Inflammatory macrophage treated with lipopolysaccharide for 4 hours (primary cell): ENCODE results near the gene CLMN.

Experiments used
- DNase-seq: peaks from one replicate; pipeline ENCODE4 v3.0.0-alpha.2; 2020

Gene CLMN, protein sequence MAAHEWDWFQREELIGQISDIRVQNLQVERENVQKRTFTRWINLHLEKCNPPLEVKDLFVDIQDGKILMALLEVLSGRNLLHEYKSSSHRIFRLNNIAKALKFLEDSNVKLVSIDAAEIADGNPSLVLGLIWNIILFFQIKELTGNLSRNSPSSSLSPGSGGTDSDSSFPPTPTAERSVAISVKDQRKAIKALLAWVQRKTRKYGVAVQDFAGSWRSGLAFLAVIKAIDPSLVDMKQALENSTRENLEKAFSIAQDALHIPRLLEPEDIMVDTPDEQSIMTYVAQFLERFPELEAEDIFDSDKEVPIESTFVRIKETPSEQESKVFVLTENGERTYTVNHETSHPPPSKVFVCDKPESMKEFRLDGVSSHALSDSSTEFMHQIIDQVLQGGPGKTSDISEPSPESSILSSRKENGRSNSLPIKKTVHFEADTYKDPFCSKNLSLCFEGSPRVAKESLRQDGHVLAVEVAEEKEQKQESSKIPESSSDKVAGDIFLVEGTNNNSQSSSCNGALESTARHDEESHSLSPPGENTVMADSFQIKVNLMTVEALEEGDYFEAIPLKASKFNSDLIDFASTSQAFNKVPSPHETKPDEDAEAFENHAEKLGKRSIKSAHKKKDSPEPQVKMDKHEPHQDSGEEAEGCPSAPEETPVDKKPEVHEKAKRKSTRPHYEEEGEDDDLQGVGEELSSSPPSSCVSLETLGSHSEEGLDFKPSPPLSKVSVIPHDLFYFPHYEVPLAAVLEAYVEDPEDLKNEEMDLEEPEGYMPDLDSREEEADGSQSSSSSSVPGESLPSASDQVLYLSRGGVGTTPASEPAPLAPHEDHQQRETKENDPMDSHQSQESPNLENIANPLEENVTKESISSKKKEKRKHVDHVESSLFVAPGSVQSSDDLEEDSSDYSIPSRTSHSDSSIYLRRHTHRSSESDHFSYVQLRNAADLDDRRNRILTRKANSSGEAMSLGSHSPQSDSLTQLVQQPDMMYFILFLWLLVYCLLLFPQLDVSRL

DNA sequence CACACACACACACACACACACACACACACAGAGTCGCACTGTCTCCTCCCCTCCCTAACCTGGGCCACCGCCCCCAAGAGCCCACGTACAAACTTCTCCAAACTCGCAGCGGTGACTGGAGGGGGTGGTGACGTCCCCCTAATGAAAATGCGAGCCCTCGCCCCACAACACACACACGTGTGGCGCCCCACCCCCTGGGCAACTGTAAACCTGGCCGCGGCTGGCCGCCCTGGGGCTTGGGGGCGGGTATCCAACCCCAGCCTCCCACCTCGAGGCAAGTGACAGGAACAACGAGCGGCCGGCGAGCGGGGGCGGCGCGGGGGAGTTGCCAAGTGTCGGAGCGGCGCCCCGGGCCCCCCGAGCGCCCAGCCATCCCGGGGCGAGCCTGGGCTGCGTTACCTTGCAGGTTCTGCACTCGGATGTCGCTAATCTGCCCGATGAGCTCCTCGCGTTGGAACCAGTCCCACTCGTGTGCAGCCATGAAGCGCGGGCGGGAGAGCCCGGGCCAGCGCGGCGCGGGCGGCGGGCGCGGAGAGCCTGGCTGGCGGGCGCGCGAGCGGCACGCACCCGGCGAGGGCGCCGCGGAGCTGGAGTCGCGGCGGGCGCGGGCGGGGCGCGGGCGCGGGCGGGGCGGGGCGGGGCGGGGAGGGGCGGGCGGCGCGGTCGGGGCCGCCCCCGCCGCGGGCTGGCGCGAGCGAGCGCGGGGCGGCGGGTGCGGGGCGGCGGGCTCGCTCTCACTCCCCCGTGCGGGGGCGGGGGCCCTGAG is at the start of gene CLMN:
Gene CLMN, minus strand, starts transcription at position 597 of the 766 bp plus-strand sequence. Its CDS starts 116 bp downstream, at position 481.
- peak; percentile 26 for DNase-seq

DNA sequence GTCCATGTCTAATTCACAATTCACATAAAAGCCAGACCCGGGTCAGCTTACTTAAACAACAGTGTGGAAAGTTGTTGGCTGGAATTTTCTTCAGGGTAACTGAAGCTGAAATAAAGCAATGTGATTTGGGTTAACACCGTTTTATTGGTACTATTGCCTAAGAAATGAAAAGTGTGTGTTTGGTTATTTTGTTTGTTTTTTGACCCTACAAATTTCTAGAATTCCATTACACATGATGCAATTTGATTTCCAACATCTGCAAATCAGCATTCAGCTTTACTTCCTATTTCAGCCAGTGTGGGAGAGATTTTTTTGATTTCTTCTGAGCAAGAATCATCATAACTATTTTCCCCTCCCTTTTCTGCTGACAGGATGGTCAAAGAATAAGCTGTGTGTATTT is 45.7 kb upstream of the CLMN start:
- DNase-seq: no peak

DNA sequence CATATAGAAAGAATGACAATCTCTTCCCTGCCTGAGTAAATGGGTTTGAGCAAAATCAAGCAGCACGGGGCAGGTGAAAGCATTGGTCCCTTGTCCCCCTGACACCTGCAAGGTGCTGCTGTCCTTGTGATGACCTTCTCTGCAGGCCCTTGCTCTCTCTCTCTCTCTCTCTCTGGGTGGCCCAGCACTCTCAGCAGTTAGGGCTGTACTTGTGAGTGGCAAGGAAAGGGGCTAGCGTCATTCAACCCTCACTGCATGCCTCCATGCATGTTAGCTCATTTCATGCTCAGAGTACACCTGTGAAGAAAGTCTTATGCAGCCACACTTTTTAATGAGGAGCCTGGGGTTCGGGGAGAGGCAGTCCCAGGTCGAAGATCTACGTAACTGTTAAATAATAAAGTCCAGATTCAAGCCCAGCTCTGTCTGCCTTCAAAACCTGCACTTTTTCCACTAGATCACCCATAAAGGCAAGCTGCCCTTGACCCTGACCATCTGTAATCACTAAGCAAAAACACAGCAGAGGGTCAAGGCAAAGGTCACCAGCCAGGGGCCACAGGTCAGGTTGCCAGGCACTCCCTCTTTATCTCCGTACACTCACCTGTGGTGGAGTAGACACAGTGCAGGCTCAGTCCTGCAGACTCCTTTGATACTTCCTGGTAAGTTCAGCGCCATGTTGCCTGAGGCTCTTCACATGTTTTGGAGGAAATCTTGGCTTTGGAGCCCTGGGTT is 44.9 kb upstream of the CLMN start:
- no peak for DNase-seq

DNA sequence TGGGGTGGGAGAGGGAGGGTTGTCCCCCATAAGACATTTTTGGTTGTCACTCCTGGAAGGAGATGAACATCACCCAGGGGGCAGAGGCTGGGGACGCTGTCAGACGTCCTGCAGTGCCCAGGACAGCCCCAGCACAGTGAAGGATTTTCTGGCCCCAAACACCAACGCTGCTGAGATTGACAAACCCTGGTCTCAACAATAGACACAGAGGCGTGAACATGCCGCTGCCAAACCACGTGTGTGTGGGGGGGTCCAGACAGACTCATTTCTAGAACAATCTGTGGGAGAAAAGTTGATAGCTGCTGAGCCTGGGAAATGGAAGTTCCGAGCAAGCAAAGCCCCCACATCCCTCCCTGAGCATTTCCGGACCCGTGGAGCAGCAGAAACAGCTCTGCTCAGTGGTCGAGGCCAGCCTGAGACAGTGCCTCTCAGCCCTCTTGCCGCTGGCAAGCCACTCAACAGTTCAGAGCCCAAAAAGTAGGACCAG is 43.8 kb upstream of the CLMN start:
- no peak for DNase-seq

DNA sequence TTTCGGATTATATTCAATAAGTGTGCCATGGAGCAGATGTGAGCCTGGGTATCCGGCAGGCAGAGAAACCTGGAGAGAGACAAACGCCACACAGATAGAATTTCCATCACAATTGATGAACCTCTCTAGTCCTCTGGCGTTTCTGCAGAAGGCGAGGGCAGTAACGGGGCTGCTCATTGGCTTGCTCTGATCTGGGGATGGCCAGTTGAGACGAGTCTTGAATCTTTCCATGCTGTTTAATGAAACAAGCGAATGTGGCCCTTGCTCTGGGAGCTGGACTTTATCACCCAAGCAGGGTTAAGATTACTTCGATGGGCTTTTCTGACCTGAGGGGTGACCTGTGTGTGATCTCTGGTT is 42.4 kb upstream of the CLMN start:
- DNase-seq: no peak

DNA sequence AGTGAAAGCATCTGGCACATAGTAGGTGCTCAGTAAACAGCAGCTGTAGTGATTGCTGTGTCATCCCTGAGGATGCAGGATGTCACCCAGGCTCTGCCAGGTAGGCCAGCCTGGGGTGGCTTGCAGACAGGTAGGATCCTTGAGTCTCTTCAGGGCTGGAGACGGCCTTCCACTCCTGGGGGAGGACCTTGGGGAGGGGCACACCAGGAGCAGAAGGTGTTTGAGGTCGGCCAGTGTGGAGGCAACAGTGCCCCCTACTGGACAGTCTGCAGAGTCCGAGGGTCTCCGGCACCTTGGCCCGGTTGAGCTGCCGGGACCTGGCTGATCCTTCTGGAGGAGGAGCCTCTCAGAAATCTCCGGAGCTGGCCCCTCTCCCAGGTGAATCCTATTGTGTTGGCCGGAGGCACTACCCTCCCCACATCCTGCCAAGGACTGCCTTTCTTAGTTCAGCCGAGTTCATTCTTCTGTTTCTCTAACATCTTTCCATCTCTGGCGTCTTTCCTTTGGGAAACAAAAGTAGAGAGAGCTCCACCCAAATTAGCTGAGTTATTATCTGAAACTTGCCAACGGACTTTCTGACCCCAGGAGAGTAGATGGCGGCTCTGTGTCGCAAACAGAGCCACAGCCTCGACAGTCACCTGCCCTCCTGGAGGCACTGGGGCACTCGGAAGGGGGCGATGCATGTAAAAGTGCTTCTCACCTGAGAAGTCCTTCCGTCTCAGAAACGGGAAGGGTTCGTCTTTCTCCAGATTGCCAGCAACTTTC is 41.8 kb upstream of the CLMN start:
- peak; percentile 37 for DNase-seq

DNA sequence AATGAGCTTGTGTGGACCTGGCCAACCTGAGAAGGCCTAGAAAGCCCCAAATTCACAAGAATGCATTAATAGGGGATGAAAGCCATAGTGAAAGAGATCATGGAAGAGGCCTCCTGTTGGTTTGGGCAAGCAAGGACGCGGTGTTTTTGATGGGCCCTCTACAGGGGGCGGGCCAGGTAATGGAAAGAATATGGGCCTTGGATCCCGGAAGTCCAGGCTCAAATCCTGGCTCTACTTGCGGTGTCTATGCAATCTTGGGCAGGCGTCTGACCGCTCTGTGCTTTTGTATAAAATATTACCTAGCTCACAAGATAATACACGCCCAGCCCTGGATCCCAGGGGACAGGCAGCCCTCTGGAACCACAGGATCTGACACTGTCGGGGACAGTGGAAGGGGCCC is 41.1 kb upstream of the CLMN start:
- DNase-seq: no peak

DNA sequence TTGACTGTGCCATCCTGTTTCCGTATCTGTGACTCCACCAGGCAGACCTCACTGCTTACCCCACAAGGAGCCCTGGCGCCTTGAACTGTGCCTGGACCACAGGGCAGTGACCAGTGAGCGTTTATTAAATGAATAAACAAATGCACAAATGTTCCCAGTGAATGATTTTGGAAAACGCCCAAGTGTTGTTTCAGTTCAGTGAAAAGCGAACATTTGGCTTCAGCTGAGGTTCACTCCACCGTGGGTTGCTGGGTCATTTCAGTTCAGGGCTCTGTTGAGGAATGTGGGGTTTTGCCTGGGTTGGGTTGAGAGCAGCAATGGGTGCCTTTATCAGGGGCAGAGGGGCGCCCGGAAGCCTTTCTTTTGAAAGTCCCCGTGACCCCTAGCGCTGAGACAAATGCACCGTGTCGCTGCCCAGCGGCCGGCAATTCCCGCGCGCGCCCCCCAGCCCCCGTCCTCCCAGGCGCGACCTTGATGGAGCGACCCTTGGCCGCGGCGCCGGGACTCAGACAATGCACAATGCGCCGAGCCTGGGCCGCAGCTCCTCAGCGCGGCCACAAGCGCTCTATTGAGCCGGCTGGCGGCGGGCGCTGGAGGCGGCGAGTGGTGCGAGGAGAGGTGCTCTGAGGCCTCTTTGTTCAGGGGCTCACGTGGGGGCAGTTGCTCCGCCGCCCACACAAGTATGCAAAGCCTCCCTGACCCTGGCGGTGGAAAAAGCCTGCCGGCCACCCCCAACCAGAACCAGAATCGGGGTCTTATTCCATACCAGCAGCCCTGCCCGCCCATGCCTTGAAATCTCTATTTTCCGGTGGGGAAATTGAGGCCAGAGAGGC is 40.5 kb upstream of the CLMN start:
- no peak for DNase-seq

DNA sequence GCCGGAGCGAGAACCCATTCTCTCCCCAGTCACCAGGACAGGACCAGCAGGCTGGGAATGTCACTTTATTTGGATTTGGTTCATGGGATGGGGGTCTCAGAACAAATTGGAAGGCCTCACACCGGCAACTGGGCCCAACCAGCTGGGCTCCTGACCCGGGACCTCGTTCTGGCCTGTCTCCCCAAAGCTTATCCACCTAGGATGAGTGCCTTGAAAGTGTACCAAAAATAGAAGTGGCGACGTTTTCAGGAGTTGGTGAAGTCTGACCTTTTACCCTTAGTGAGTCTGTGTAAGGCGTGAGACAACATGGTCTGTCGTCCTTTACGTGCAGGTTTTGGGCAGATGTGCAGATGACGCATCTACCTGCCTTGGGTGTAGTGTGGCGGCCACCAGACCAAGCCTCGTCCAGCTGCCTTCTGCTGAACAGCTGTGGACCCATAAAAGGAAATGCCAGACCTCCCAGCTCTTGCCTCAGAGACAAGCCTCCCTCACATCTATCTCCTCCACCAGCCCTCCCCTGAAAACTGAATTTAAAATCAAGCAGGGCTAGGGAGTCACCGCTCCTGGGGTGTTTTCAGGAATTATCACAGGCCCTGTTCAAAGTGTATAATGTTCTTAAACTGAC is 36.6 kb upstream of the CLMN start:
- DNase-seq: no peak

DNA sequence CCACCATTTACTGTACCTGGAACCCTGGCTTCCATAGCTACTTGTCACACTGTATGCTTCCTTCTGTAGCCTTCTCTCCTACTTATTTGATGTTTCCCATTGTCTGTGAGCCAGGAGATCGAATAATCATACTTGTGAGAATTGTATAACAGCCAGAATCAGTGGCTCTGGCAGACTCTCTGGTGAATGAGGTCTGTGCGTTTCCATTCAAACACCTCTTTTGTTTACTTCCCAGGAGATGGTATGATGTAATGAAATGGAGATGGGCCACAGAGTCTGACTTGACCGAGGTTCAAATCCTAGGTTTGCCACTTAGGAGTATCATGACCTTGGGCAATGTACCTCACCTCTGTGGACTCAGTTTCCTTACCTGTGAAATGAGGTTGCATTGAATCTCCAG is 35.7 kb upstream of the CLMN start:
- DNase-seq: no peak

DNA sequence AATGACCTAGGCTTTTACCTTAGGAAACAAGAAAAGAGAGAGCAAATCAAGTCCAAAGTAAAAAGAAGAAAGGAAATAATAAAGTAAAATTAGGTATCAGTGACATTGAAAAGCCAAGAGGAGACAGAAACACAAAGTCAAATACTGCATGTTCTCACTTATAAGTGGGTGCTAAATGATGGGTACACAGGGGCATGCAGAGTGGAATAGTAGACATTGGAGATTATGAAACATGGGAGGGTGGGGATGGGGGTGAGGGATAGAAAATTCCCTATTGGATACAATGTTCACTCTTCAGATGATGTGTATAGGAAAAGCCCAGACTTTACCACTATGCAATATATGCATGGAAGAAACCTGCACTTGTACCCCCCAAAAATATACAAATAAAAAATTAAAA is 35.1 kb upstream of the CLMN start:
- no peak for DNase-seq

DNA sequence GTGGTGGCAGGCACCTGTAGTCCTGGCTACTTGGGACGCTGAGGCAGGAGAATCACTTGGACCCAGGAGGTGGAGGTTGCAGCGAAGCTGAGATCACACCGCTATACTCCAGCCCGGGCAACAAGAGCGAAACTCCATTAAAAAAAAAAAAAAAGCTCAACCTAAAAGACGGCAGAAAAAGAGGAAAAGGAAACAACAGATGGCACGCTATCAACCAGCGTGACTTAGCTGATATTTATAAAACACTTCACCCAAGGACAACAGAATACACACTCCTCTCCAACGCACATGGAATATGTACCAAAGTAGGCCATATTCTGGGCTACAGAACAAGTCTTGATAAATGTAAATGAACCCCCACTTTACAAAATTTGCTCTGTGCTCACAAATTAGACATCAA is 34.0 kb upstream of the CLMN start:
- DNase-seq: peak; percentile 4

DNA sequence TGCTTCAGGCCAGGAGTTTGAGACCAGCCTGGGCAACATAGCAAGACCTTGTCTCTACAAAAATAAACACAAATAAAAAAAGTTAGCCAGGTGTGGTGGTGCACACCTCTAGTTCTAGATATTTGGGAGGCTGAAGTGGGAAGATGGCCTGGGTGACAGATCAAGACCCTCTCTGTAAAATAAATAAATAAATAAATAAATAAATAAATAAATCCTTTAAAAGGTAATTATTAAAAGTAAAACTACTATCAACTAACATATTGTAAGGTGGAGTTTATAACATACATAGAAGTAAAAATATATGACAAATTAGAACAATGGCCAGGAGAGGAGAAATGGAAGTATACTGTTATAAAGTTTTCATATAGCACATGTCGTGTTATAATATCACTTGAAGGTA is 33.3 kb upstream of the CLMN start:
- DNase-seq: no peak

DNA sequence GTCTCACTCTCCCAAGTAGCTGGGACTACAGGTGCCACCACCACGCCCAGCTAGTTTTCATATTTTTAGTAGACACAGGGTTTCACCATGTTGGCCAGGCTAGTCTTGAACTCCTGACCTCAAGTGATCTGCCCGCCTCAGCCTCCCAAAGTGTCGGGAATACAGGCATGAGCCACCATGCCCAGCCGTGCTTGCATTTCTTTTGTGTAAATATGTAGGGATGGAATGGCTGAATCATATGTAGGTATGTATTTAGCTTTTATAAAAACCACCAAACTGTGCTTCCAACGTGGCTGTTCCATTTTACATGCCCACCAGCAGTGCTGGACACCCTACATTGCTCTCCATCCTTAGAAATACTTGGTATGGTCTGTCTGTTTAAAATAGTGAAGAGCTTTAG is 32.8 kb upstream of the CLMN start:
- no peak for DNase-seq

DNA sequence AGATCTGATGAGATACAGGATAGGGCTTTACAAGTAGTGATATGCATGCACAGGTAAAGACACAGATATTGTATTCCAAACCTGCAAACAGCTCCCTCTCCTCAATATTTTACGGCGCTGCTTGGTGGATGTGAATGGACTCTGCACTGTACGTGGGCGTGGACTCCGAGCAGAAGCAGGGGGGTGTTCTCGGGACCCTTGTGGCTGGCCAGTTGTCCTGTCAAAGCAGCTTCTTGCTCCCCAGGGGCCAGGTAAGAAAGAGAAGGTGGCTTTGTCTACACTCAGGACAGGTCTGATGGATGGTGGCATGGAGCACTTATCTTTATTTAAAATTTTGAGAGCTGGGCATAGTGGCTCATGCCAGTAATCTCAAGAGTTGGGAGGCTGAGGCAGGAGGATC is 29.5 kb upstream of the CLMN start:
- no peak for DNase-seq

DNA sequence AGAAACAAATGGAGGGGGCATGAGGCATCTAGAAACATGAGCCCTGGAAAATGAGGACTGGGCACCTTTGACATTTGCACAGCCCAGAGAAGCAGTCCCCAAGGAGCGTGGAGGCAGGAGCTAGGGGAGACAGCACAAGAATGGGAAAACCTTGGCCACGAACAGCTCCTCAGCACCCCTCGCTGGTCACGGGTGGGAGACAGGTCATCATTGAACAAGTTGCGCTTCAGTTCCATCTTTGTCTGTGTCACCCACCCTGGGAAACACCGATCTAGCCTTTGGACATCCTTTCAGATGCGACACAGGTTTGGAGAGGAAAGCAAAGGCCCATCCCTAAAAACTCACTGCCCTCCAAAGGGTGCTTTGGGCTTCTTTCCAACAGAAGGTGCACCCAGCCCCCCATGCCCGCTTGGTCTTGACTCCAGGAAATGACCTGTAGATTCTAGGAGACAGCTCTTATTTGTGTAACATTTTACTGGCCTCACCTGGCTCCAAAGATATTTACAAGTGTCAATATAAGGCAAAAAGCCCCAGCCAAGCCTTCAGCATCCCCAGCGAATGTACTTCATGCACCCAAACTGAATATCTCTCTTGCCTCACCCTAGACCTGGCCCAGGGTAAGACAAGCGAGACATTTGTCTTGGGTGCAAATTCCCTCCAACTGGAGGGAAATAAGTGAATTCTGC is 28.8 kb upstream of the CLMN start:
- no peak for DNase-seq

DNA sequence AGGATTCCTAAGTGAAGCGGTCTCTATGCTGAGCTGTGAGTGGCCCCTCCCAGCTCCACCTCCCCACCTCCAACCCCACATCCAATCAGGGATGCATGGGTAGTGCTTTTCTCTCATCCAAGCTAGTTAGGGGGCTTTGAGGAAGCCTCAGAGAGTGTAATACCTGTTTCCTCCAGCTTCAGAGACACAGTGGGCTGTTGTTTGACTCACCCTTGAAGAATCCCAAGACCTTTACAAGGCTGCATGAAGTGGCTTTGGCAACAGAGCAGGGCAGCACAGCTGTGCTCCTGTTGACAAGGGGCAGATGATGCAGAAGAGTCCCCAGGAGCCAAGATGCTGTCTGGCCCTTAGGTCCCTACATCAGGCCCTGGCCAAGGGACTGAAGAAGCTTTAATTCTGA is 27.1 kb upstream of the CLMN start:
- no peak for DNase-seq

DNA sequence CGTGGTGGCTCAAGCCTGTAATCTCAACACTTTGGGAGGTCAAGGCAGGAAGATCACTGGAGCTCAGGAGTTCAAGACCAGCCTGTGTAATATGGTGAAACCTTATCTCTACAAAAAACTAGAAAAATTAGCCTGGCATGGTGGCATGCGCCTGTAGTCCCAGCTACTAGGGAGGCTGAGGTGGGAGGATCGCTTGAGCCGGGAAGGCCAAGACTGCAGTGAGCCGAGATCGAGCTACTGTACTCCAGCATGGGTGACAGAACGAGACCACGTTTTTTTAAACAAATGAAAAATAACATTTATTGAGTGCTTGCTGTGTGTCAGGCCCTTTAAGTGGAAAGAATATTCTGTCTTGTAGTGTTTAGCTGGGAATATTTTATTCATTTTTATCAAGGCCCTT is 26.6 kb upstream of the CLMN start:
- no peak for DNase-seq

DNA sequence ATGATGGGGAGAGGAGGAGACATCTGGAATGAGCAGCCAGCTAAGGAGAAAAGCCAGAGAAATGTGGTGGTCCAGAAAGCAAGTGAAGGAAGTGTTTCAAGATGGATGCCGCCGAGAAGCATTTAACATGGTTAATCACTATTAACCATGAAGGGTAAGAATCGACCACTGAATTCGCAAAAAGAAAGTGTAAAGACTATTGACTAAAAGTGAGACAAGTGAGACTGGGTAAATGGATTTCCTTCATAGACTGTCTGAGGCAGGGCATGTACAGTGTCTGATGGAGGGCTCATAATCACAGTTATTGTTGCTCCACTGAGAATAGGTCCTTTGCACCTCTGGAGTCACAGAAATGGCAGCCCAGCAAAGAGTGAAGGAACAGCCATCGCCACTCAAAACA is 25.3 kb upstream of the CLMN start:
- DNase-seq: no peak

DNA sequence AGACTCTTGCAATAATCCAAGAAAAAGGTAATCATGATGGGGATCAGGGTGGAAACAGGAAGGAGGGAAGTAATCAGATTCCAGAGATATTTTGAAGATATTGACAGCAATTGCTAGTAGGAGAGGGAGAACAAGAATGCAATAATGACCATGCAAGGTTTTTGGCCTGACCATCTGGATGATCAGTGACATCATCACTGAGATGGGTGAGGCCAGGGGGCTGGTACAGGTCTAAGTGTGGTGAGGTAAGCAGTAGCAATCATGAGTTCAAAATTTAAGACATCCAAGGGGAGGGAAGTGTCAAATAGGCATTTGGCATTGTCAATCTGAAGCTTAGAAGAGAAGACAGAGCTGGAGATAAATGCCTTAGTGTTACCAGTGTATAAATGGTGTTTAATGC is 24.8 kb upstream of the CLMN start:
- DNase-seq: no peak
